ENCODE data around the gene FRMD4A.
"Not testable (repeated sequence)": the region's sequence is repeated elsewhere in the genome, so short reads cannot be mapped to it uniquely, and the experiment has no call there.

The FRMD4A gene

DNA sequence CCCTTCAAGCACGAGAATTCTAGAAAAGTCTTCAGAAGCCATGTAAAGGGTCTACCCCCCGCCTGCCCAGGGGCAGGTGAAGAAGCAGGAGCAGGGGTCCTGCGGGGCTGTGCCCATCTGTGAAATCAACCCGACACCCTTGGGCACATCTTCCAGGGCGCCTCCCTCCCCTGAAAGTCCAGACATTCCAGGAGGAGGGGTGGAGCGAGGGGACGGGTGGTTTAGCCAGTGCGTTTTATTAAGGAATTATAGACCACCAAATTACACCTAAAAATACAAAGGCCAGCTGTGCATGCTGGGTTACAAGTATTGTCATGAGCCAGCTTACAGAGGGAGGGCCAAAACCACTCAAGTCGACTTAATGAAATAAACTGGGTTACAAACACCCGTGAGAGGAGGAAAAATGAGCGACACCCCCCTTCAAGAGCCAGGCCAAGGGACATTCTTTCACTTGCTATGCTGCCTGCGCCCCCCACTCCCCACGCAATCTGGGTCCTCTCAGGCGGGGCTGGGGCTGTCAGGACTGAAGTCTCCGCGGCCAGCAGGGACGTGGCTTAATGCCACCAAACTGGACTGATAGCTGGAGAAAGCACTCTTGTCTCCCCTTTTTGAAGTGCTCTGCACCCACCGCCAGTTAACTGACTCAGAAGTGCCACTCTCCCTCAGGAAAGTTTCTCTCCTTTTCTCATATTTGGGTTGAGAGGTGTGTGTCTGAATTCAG, 360.3 kb downstream of the FRMD4A start:
- DNase-seq: no peak

DNA sequence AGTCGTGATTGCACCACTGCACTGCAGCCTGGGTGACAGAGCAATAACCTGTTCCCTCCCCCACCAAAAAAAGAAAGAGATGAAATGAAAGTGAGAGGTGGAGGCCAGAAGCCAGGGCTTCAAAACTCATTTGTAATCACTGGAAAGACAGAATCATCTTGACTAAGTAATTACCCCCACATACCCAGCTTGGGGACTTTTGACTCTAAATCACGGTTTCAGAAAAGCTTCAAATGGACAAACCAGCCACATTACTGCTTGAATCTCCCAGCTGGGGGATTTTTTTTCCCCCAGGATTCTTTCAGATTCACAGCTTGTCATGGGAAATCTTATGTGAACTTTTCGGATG, 361.0 kb downstream of the FRMD4A start:
- DNase-seq: no peak

DNA sequence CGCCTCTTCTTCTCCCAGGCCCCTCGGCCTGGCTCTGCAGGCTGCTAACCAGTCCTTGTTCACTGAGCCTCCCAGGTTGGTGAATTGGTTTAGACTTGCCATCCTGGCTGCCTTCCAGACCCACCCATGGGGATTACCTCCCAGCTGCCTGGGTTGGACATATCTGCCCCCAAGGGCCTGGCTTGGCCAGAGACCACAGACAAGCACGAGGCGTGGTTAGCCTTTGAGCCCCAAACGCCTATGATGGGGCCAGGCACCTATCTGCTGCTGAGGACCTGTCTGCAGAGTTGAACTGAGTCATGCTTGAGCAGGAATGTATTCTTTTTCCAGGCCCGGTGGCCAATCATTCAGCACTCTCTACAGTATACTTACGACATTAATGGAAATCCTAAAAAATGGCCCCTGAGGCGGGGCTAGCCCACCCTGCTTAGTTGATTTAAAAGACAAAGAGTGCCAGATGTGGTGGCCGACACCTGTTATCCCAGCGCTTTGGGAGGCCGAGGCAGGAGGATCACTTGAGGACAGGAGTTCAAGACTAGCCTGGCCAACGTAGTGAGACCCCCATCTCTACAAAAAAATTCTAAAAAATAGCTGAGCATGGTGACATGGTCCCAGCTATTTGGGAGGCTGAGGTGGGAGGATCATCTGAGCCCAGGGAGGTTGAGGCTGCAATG, 361.5 kb downstream of the FRMD4A start:
- DNase-seq: no peak

DNA sequence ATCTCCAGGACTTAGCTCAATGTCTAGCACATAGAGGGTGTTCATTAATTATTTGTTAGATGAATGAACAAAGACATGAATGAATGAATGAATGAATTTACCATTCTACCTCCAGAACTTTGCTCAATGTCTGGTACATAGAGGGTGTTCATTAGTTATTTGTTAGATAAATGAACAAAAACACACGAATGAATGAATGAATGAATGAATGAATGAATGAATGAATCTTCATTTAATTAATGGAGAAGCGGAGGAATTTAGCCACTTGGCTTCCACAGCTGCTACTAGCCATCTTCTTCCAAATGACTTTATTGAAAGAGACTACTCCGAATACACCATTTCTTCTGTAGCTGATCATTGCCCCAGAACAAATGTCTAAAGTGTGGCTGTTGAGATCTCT, 368.9 kb downstream of the FRMD4A start:
- no peak for DNase-seq

DNA sequence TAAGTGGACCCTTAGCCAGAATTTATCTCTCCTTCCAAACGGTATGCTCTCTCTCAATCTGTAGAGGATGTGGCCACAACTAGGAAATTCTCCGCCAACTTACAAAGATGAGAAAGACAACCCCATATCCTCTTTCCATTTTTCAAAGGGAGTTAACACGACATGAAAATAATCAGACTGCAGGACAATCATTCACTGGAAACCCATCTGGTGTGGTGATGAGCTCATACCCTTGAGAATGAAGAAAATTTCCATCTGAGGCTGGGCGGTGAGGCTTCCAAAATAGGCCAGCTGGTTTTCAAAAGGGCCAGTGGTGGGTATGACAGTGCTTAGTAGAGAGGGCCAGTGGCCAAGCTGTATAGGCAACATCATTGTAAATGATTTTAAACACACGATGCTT, 369.6 kb downstream of the FRMD4A start:
- no peak for DNase-seq

DNA sequence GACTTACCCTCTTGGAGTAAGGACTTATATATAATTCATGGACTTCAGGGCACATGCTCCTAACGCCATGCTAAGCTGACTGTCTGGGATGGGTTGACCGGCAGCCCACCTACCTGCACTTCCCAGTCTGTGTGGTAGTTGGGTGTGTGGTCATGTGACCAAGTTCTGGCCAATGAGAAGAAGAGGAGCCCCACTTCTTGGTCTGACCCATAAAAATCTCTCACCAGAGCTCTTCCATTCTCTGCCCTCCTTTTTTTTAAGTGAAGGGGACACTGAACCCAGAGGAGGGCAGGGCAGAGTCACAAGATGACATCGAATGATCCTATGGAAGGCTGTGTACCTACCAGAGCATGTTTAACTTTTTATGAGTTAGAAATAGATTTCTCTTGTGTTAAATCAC, 370.1 kb downstream of the FRMD4A start:
- DNase-seq: no peak

DNA sequence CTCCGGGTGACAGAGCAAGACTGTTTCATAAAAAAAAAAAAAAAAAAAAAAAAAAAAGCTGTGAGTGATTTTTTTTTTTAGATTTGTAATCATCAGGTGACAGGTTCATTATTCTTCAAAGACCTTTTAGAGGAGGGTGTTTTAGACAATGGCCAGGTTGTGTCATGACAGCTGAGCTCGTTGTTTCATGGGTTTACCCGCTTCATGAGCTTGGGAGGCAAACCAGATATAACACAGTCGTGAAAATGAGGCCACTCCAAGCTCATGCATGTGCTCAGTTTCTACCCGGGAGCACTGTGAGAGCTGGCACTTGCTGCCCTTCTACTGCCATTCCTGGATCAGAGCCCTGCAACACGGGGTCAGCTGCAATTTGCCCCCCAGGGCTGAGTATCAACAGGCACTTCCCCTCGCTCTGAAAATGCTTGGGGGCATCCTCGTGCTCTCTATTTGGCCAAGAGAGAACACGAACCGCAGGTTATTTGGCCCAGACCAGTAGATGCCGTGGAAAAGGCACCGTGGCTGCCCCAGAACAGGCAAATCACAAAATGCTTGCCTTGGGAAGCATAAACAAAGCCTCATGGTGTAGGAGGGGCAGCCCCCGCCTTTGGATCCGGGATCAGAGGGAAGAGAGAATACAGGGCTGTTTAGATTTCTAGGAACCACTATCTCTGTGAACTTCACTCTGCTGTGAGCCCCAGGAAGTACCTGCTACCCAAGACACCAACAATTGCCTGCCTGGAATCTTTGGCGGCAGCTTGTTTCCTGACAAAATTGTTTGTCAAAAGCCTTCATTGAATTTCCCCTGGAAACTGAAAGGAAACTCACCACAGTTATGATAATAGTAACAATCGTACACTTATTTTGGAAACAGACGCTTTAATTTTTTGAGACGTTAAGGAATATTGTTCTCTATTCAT, 371.0 kb downstream of the FRMD4A start:
- DNase-seq: no peak

DNA sequence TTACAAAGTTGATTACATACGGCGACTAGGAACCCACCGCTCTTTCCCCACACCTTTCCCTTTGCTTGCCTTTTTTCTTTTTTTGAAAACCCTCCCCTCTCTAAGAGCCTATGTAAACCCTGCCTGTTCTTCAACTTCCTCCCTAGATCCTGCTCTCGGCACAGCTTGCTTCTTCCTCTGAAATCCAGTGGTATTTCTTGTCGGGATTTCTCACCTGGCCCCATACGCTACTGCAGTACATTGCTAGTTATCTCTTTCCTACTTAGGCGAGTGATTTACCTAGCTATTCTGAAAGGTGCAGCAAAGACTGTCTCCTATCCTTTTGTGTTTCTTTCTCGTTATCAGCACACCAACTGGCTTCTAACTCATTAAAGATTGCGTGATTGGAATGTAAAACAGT, 372.9 kb downstream of the FRMD4A start:
- no peak for DNase-seq

DNA sequence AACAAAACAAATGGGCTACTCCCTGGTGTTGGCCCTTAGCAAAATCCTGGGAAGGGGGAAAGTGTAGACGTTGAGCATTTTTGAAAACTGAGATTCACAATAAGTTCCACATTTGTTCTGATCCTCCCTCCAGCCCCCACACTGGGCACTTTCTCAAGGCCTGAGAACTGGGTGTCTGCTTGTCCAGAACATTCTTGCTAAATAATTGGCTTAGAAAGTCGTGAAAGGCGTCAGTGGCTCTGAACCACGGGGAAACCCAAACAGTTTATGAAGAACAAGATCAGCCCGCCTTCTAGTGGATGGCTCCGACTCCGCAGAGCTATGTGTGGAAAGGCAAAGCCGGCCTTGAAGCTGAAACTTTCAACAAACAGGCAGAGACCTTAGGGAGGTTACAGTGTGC, 373.9 kb downstream of the FRMD4A start:
- DNase-seq: no peak

DNA sequence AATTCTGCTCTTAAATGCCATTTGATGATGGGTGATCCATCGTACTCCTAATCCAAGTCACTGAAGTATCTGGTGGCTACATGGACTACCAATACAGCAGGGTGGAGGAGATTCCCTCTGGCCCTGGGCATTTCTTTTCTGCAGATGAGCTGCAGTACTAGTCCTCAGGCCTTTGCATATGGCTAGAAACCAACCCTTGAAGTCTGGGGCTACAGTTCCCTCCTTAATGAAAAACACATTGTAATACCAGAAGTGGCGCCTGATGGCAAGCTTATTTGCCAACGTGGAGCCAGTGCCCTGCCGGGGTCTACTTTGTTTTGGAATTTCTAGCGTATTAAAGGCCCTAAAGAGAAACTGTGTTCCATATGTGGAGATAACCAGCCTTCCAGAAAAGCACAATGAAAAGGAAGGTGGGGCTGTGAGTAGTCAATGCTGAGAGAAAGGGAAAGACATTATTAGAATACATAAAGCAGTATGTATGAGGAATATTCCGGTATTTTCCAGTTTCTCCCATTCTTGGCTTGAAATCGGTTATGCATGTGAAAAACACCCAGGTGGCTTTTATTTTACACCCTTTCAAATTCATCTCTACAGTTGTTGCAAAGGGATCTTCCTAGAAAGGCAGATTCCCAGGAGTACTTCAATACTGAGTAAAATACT, 375.2 kb downstream of the FRMD4A start:
- DNase-seq: no peak

DNA sequence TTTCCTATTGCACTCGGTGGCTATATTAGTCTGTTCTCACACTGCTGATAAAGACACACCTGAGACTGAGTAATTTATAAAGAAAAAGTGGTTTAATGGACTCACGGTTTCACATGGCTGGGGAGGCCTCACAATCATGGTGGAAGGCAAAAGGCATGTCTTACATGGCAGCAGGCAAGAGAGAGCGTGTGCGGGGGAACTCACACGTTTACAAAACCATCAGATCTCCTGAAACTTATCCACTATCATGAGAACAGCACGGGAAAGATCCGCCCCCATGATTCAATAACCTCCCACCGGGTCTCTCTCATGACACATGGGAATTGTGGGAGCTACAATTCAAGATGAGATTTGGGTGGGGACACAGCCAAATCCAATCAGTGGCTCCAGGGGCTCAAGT, 376.5 kb downstream of the FRMD4A start:
- DNase-seq: not testable (repeated sequence)

DNA sequence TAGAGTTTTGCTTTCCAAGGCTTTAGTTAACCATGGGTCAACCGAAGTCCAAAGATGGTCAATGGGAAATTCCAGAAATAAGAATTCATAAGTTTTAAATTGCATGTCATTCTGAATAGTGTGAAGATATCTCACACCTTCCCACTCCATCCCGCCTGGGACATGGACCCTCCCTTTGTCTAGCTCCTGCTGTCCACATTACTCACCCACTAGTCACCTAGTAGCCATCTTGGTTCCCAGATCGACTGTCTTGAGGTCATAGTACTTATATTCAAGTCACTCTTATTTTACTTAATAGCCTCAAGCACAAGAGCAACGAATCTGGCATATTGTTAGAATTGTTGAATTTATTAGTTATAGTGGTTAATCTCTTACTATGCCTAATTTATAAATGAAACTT, 377.4 kb downstream of the FRMD4A start:
- DNase-seq: no peak

DNA sequence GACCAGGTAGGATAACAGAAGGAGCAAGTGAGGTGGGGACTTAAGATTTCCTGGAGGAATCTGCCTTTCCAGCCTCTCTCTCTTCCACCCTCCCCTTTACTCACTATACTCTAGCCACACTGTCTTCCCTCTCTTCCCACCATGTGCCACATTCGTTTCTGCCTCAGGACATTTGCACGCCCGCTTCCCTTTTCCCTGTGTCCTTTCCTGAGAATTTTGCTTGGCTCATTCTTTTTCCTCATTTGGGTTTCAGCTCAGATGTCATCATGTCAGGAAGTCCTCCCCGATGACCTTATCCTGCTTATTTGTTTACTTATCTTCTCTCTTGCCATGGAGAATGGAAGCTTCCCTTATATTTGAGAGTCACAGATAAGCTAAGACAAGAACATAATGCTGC, 380.2 kb downstream of the FRMD4A start:
- no peak for DNase-seq

DNA sequence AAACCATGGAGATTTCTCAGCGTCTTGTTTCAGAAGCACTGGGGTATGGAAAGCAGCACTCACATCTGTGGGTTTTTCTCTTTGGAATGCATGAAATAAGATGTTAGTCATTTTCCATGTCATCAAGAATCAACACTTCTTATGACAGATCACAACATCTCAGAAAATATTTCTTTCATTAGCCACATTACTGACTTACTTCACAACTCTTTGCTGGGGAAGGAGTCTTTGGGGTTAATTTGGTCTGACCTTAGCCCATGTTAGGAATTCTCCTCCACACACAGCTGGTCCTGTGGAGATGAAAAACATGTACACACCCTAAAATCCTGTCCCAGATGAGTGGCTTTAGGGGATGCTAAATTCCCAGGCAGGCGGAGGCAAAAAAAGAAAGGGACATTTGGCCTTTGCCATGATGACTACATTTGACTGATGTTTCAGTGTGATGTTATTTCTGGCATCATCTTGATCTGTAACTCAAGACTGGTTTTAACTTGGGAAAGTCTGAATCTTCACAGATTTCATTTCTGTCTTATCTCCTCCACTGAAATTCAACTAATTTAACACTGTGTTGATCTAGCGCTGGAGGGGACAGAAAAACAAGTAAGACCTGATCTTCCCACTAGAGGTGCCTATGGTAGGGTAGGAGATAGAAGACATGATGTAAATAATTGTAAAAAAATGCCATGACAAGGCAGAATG, 380.7 kb downstream of the FRMD4A start:
- DNase-seq: no peak

DNA sequence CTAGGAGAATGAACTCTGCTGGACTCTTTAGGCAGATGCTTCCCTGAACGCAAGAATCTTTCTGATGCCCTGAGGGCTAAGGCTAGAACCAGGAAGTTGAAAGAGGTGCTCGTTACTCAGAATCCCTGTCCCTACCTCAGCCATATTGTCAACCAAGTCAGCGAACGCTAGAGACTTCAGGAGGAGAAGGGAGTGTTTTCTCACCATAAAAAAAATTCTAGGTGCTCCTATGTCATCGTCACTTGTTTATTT, 384.6 kb downstream of the FRMD4A start:
- DNase-seq: no peak

DNA sequence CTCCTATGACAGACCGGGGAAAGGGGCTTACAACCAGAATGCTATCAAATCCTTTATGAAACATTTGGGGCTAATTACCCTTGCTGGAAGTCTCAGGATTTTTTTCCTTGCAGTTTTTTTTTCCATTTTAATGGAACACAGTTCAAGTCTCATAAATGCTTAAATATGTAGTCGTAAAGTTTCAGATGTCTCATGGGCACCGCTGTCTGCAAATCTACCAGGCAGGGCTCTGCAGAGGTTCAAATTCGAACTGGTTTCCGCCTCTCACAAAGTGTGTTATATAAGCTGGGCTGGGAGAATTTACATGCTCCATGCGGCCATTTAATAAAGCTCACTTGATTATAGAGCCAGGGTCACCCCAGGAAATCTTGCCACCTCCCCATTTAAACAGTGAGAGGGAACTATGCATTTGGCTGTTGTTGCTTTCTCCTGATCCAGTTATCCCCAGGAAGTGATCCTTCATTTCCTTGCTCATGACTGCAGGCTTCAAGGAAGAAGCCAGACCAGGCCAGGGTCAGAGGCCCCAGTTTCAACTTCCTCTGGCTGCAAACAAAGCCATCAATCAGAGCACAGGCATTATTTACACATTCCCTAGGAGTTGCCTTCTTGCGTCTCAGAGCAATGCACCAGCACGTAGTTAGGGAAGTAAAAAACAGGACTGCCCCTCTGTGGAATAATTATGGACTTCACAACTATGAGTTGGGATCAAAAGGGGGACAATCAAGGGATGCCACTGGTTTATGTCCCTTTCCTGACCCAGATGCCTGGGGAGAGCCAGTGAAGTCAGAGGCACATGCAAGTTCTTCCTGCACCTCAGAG, 385.1 kb downstream of the FRMD4A start:
- no peak for DNase-seq

DNA sequence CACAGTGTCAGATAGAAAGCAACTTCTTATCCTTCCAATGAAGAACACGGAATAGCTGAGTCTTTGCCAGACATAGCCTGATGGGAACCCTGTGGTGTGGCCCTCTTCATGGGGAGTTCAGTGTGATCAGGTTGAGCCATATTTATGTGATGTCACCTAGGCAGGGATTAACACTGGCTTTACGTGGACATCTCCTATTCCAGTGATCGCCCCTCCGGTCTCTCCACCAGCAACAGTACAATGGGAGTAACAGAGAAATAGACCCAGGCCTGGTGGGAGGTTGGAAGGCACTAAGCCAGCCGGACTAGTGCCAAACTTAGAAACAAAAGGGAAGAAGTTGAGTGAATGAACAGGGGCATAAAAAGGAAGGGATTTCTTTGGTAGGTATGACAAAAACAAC, 385.9 kb downstream of the FRMD4A start:
- no peak for DNase-seq

DNA sequence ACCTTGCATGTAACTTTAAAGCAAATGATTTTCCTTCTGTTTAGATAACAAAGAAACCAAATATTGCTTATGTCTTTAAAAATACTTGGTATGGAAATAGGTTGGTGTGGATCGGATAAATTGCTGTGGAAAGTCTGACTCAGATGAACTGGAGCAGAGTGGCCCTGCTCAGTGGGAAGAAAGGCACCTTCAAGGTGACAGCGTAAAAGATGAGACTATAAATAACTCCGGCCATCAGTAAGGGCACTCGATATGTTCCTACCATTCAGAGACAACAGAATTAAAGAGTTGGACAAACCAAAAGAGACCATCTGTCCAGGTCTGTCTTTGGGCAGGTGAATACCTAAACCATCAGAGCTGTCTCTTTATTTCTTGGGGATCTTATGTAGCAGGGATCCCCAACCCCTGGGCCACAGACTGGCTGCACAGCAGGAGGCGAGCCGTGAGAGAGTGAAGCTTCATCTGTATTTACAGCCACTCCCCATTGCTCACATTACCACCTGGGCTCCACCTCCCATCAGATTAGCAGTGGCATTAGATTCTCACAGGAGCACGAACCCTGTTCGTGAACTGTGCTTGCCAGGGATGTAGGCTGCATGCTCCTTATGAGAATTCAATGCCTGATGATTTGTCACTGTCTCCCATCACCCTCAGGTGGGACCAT, 386.9 kb downstream of the FRMD4A start:
- DNase-seq: no peak

DNA sequence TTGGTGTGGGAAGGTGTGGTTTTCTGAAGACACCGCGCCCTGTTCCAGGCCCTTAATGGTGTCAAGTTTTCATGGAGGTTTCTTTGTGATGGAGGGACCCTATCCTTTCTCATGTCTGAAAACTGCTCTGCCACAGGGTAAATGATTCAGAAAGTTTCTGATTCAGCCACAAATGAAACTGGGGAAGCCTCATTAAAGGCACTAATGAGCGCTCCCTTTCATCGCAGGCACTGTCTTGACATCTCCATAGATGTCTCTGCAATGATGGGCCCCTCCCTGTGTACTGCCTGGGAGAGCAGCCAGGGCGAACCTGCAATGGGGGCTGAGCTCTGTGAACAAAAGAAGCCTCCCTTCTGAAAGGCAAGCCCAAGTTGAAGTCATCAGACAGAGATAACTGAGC, 388.7 kb downstream of the FRMD4A start:
- DNase-seq: no peak

DNA sequence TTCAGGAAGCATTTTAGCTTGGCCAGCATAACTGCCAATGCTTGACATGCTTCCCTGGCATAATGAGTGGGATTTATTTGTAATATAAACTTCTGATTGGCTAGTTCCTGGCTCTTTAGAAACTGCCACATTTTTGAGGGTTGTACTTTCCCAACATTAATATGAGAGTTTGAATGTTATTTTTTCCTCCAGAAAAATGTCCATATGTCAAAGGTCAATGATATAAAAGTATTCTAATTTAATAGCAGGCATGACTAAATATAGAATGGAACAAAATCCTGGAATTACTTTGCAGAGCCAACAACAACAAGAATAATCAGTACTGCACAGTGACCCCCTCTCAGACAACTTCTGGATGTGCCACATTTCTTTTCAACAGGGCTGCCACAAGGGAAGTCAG, 391.3 kb downstream of the FRMD4A start:
- DNase-seq: no peak

DNA sequence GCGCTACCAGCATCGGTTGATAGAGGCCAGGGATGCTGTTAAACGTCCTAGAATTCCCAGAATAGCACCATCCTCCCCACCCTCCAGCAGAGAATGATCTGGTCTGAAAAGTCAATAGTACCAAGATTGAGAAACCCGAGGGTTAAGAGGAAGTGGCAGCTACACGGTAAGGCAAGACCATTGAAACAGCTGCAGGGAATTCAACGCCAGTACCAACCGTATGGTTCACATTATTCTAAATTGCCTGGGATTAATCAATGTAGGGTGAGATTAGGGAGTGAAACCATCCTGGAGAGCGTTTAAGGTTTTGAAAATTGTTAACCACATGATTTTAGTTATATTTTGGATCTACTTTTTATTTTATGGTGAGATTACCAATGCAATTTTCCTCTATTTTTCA, 391.8 kb downstream of the FRMD4A start:
- DNase-seq: no peak

DNA sequence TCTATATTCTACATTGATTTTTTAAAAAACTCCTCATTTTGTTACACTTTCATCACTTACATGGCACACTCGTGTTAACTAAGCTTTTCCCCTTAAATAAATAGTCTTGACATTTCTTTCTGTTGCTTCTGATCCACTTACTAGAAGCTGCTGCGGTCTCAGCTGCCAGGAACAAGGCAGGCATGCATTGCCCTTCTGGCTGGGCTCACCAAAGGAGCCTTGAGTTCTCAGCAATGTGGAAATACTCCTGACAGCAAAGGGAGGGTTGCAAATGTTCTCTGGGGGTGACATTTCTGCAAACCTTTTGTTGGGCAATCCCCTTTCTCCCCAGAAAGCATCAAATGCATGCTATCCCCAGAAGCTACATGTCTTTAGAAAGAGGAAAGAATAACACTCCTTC, 393.9 kb downstream of the FRMD4A start:
- DNase-seq: no peak
